Kidney epithelial cell (primary cell): ENCODE measurements around the gene ETNK2. TPM values are rescaled to one million over a fixed set of nuclear protein-coding genes. Genes with fewer than 3 reads are reported as not detected.

Experiments
- DNase-seq: peaks from one replicate; pipeline ENCODE4 v3.0.0-alpha.2; 2010; ENCODE audit warnings: low read depth
- H3K27me3 ChIP-seq: 2 replicates; pipeline ENCODE4 v1.6.0; 2011; ENCODE audit warnings: low read length; ENCODE audit not compliant: control insufficient read depth, insufficient read depth
- H3K36me3 ChIP-seq: 2 replicates; pipeline ENCODE4 v1.5.1; 2011; ENCODE audit warnings: low read length; ENCODE audit not compliant: control insufficient read depth, insufficient read depth
- H3K4me3 ChIP-seq: 2 replicates; pipeline ENCODE4 v1.5.1; 2011; ENCODE audit warnings: low read depth, mild to moderate bottlenecking, control low read depth, low read length
- CTCF ChIP-seq: IDR thresholded peaks from 2 replicates; pipeline ENCODE4 v1.5.1; 2011; ENCODE audit warnings: mild to moderate bottlenecking, moderate library complexity, low read length, control low read depth, inconsistent platforms; ENCODE audit not compliant: insufficient read depth, poor library complexity, severe bottlenecking
- total RNA-seq: library from RNA; depleted of rRNA; stranded (reverse); fragments of >200 nt; gene quantifications from 2 replicates; pipeline ENCODE4 v1.2.3, GENCODE V29; 2015

ETNK2 gene
- total RNA-seq, 1 donor from 2014 or later = 29.5 TPM

DNA sequence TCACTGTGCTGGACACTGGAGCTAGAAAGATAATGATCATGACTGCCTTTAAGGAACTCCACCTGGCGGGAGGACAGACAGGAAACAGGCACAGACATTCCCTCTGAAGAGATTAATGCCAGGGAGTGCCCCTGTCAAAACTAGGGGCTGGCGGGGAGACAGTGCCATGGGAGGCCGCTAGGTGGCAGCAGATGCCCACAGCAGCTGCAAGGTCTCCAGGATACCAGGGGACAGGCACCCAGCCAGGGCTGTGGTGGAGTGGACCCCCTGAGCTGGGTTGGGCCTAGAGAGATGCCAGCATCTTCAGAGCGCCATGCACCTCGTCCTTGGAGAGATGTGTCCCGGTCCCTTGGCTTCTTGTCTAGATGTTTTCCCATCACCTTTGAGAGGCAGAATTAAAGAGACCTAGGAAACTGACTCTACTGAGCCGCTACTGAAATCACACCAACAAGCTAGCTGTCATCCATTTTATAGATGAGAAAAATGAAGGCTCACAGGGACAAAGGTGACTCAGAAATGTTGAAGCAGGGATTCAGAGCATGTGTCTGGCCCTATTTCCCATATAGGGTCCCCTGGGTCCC is 10.7 kb upstream of the ETNK2 start:
- Histone ChIP-seq H3K27me3 (no peaks in the 10 kb centered on the region), H3K4me3 (no peak overlapping the region), H3K36me3 (no peaks in the 10 kb centered on the region)
- DNase-seq = peak; percentile 21
- peak; percentile 99 for TF ChIP-seq CTCF

GRCh38 chr1:204161609-204162493 is 10.0 kb upstream of the ETNK2 start:
- H3K27me3 ChIP-seq = no peaks in the 10 kb centered on the region
- H3K4me3 ChIP-seq = no peak overlapping the region
- DNase-seq = no peak
- no peaks in the 10 kb centered on the region for H3K36me3 ChIP-seq
- no peak for TF ChIP-seq CTCF

DNA sequence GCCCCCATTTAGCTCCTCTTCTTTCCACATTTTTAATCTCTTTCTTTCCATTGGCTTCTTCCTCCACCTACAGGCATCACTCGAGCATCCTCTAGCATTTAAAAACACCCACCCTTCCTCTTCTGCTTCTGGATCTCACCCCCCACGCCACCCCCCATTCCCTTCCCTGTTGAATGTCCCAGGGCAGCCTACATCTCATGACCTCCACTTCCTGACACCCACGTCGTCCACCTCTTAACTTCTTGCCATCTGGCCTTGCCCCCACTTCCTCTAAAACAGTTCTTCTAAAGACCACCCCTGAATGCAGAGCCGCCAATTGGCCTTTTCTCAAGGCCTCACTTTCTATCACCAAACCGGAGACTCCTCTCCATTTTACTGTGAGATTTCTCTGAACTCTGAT is 6.1 kb upstream of the ETNK2 start:
- no peak for DNase-seq
- no peak for TF ChIP-seq CTCF
- H3K27me3 ChIP-seq = no peaks in the 10 kb centered on the region
- no peak overlapping the region for H3K4me3 ChIP-seq
- H3K36me3 ChIP-seq = no peaks in the 10 kb centered on the region

DNA sequence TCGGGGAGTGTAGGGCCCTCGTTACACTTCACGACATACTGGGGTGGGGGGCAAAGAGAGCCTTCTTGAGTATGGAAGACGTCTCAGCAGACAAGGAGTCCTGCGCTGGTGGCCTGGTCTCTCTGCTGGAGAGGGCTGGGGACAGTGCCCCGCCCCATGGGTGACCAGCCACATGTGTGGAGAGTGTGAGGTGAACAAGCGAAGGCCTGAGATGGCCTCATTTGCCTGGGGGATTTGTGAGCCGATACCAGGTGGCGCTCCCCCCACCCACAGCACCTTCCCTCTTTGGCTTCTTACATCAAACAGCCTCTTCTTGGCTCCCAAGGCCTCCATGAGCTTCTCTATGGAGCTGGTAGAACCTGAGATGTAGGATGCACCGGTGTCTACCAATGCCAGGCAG is 4.0 kb upstream of the ETNK2 start:
- no peak overlapping the region for H3K4me3 ChIP-seq
- H3K36me3 ChIP-seq = no peaks in the 10 kb centered on the region
- no peak for DNase-seq
- peaks cover 2% of the 10 kb centered on the region for H3K27me3 ChIP-seq
- TF ChIP-seq CTCF = no peak

GRCh38 chr1:204154568-204155255 is 2.9 kb upstream of the ETNK2 start:
- no peak overlapping the region for H3K4me3 ChIP-seq
- H3K36me3 ChIP-seq = no peaks in the 10 kb centered on the region
- H3K27me3 ChIP-seq = peaks cover 2% of the 10 kb centered on the region
- no peak for TF ChIP-seq CTCF
- DNase-seq = no peak
